ENCODE results near the gene COPB1. TPM values are rescaled to one million over a fixed set of nuclear protein-coding genes. Genes with fewer than 3 reads are reported as not detected.

COPB1 gene
- total and polyA plus RNA-seq, 2 of the 13 experiments (the other 11 are each of a cell fraction or from before 2014, with no cell fraction given): 114 to 195 TPM

GRCh38 chr11:14413307-14414069 is 86.1 kb downstream of the COPB1 start (continued):
- TF ChIP-seq, protein P1, sequence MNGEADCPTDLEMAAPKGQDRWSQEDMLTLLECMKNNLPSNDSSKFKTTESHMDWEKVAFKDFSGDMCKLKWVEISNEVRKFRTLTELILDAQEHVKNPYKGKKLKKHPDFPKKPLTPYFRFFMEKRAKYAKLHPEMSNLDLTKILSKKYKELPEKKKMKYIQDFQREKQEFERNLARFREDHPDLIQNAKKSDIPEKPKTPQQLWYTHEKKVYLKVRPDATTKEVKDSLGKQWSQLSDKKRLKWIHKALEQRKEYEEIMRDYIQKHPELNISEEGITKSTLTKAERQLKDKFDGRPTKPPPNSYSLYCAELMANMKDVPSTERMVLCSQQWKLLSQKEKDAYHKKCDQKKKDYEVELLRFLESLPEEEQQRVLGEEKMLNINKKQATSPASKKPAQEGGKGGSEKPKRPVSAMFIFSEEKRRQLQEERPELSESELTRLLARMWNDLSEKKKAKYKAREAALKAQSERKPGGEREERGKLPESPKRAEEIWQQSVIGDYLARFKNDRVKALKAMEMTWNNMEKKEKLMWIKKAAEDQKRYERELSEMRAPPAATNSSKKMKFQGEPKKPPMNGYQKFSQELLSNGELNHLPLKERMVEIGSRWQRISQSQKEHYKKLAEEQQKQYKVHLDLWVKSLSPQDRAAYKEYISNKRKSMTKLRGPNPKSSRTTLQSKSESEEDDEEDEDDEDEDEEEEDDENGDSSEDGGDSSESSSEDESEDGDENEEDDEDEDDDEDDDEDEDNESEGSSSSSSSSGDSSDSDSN (CRISPR knock-in tag; IDR thresholded peaks at IDR 0.05): no peak
- TF ChIP-seq ZNF75D (CRISPR knock-in tag; IDR thresholded peaks at IDR 0.05; ENCODE audit: borderline replicate concordance): no peak
- no peak for TF ChIP-seq SMC3 (IDR thresholded peaks at IDR 0.05; ENCODE audit: low read length)
- TF ChIP-seq, protein P2, sequence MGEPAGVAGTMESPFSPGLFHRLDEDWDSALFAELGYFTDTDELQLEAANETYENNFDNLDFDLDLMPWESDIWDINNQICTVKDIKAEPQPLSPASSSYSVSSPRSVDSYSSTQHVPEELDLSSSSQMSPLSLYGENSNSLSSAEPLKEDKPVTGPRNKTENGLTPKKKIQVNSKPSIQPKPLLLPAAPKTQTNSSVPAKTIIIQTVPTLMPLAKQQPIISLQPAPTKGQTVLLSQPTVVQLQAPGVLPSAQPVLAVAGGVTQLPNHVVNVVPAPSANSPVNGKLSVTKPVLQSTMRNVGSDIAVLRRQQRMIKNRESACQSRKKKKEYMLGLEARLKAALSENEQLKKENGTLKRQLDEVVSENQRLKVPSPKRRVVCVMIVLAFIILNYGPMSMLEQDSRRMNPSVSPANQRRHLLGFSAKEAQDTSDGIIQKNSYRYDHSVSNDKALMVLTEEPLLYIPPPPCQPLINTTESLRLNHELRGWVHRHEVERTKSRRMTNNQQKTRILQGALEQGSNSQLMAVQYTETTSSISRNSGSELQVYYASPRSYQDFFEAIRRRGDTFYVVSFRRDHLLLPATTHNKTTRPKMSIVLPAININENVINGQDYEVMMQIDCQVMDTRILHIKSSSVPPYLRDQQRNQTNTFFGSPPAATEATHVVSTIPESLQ (CRISPR knock-in tag; conservative IDR thresholded peaks at IDR 0.05): no peak
- TF ChIP-seq, protein P3, sequence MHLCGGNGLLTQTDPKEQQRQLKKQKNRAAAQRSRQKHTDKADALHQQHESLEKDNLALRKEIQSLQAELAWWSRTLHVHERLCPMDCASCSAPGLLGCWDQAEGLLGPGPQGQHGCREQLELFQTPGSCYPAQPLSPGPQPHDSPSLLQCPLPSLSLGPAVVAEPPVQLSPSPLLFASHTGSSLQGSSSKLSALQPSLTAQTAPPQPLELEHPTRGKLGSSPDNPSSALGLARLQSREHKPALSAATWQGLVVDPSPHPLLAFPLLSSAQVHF (CRISPR knock-in tag; IDR thresholded peaks at IDR 0.05): no peak
- TF ChIP-seq CC2D1A (CRISPR knock-in tag; IDR thresholded peaks at IDR 0.05): no peak
- no peak for TF ChIP-seq ZMYM3 (CRISPR knock-in tag; IDR thresholded peaks at IDR 0.05)
- no peak for TF ChIP-seq RBFOX2 (IDR thresholded peaks at IDR 0.05; ENCODE audit: low read depth, low read length)
- TF ChIP-seq TCF7L2 (IDR thresholded peaks at IDR 0.05; ENCODE audit: low read depth, low read length): no peak
- no peak for TF ChIP-seq ZBTB10 (CRISPR knock-in tag; IDR thresholded peaks at IDR 0.05; ENCODE audit: borderline replicate concordance)
- TF ChIP-seq ARNTL (CRISPR knock-in tag; IDR thresholded peaks at IDR 0.05): no peak
